Endothelial cell of umbilical vein (primary cell): ENCODE data around the gene TNFRSF4.

Experiments used
- EZH2 ChIP-seq: IDR thresholded peaks from 2 replicates; pipeline ENCODE4 v1.6.1; 2012; ENCODE audit warnings: borderline replicate concordance, low read depth, mild to moderate bottlenecking, moderate library complexity, low read length, inconsistent platforms; ENCODE audit not compliant: severe bottlenecking
- FOS ChIP-seq: IDR thresholded peaks from 2 replicates; pipeline ENCODE4 v1.6.1; 2011; ENCODE audit warnings: mild to moderate bottlenecking, low read length, moderate library complexity, borderline replicate concordance; ENCODE audit not compliant: insufficient read depth
- JUN ChIP-seq: IDR thresholded peaks from 2 replicates; pipeline ENCODE4 v1.6.1; 2011; ENCODE audit warnings: borderline replicate concordance, low read depth; ENCODE audit not compliant: insufficient read length, insufficient read depth
- MAX ChIP-seq: IDR thresholded peaks from 2 replicates; pipeline ENCODE4 v1.6.1; 2011; ENCODE audit not compliant: insufficient read depth, insufficient read length
- POLR2A ChIP-seq: IDR thresholded peaks from 2 replicates; pipeline ENCODE4 v1.6.1; 2012; ENCODE audit warnings: low read depth, mild to moderate bottlenecking, control low read depth, low read length
- POLR2AphosphoS5 ChIP-seq: IDR thresholded peaks from 2 replicates; pipeline ENCODE4 v1.6.1; 2012; ENCODE audit warnings: low read depth, mild to moderate bottlenecking, control low read depth, low read length, moderate library complexity; ENCODE audit not compliant: insufficient read depth
- TF ChIP-seq, protein P1 (sequence below), 2 donors: IDR thresholded peaks; 1 replicate in 1 of 2; 2 replicates in 1 of 2; pipeline ENCODE4 v1.5.1; 2011; ENCODE audit warnings: low read length in 2 of 2, mild to moderate bottlenecking in 2 of 2, moderate library complexity in 2 of 2, control low read depth in 1 of 2, inconsistent platforms in 1 of 2, low read depth in 1 of 2; ENCODE audit not compliant: insufficient read depth in 1 of 2; ENCODE audit errors: extremely low read depth in 1 of 2

GRCh38 chr1:1215080-1215676, 1.2 kb upstream of the TNFRSF4 start:
- TF ChIP-seq POLR2A (no peak), FOS (no peak), EZH2 (no peak), MAX (no peak), POLR2AphosphoS5 (no peak), JUN (no peak)
- TF ChIP-seq, protein P1, sequence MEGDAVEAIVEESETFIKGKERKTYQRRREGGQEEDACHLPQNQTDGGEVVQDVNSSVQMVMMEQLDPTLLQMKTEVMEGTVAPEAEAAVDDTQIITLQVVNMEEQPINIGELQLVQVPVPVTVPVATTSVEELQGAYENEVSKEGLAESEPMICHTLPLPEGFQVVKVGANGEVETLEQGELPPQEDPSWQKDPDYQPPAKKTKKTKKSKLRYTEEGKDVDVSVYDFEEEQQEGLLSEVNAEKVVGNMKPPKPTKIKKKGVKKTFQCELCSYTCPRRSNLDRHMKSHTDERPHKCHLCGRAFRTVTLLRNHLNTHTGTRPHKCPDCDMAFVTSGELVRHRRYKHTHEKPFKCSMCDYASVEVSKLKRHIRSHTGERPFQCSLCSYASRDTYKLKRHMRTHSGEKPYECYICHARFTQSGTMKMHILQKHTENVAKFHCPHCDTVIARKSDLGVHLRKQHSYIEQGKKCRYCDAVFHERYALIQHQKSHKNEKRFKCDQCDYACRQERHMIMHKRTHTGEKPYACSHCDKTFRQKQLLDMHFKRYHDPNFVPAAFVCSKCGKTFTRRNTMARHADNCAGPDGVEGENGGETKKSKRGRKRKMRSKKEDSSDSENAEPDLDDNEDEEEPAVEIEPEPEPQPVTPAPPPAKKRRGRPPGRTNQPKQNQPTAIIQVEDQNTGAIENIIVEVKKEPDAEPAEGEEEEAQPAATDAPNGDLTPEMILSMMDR (IDR thresholded peaks at IDR 0.05; ENCODE audit: extremely low read depth in 1 of 2, insufficient read depth in 1 of 2, low read depth in 1 of 2, low read length in 2 of 2) = no peak
